Endothelial cell of umbilical vein (primary cell): Measurements from ENCODE around the gene ICAM1.

Experiments
- CTCF ChIP-seq, 2 donors: IDR thresholded peaks; 1 replicate in 1 of 2; 2 replicates in 1 of 2; pipeline ENCODE4 v1.5.1; 2011; ENCODE audit warnings: low read length in 2 of 2, mild to moderate bottlenecking in 2 of 2, moderate library complexity in 2 of 2, control low read depth in 1 of 2, inconsistent platforms in 1 of 2, low read depth in 1 of 2; ENCODE audit not compliant: insufficient read depth in 1 of 2; ENCODE audit errors: extremely low read depth in 1 of 2
- EZH2 ChIP-seq: IDR thresholded peaks from 2 replicates; pipeline ENCODE4 v1.6.1; 2012; ENCODE audit warnings: borderline replicate concordance, low read depth, mild to moderate bottlenecking, moderate library complexity, low read length, inconsistent platforms; ENCODE audit not compliant: severe bottlenecking
- FOS ChIP-seq: IDR thresholded peaks from 2 replicates; pipeline ENCODE4 v1.6.1; 2011; ENCODE audit warnings: mild to moderate bottlenecking, low read length, moderate library complexity, borderline replicate concordance; ENCODE audit not compliant: insufficient read depth
- GATA2 ChIP-seq: IDR thresholded peaks from 2 replicates; pipeline ENCODE4 v1.7.0; 2011; ENCODE audit warnings: low read depth, mild to moderate bottlenecking, moderate library complexity, mixed read lengths, low read length; ENCODE audit not compliant: insufficient read length, insufficient read depth
- JUN ChIP-seq: IDR thresholded peaks from 2 replicates; pipeline ENCODE4 v1.6.1; 2011; ENCODE audit warnings: borderline replicate concordance, low read depth; ENCODE audit not compliant: insufficient read length, insufficient read depth
- POLR2A ChIP-seq: IDR thresholded peaks from 2 replicates; pipeline ENCODE4 v1.6.1; 2012; ENCODE audit warnings: low read depth, mild to moderate bottlenecking, control low read depth, low read length
- POLR2AphosphoS5 ChIP-seq: IDR thresholded peaks from 2 replicates; pipeline ENCODE4 v1.6.1; 2012; ENCODE audit warnings: low read depth, mild to moderate bottlenecking, control low read depth, low read length, moderate library complexity; ENCODE audit not compliant: insufficient read depth
- TF ChIP-seq, protein P1 (sequence below): IDR thresholded peaks from 2 replicates; pipeline ENCODE4 v1.6.1; 2011; ENCODE audit not compliant: insufficient read depth, insufficient read length

- TF ChIP-seq POLR2AphosphoS5 (no peak), CTCF (IDR thresholded peaks at IDR 0.05; ENCODE audit: extremely low read depth in 1 of 2, insufficient read depth in 1 of 2, low read depth in 1 of 2, low read length in 2 of 2) (no peak), POLR2A (no peak), JUN (no peak), GATA2 (no peak), FOS (no peak), EZH2 (peak; percentile 17)
- TF ChIP-seq, protein P1, sequence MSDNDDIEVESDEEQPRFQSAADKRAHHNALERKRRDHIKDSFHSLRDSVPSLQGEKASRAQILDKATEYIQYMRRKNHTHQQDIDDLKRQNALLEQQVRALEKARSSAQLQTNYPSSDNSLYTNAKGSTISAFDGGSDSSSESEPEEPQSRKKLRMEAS = no peak
These were observed 20.8 kb downstream of the ICAM1 start for GRCh38 chr19:10291554-10292205.
